Measurements from ENCODE around the gene WDR48.

Gene WDR48

GRCh38 chr3:39064646-39065045 lies 12.8 kb downstream of the WDR48 start:
- DNase-seq (ENCODE audit: low spot score): no peak

GRCh38 chr3:39065197-39065596 lies 13.4 kb downstream of the WDR48 start:
- no peak for DNase-seq (ENCODE audit: low spot score)

GRCh38 chr3:39067286-39067685 lies 15.5 kb downstream of the WDR48 start:
- no peak for DNase-seq (ENCODE audit: low spot score)

- no peak for DNase-seq (ENCODE audit: low spot score)
Measured at GRCh38 chr3:39068556-39068955, 16.7 kb downstream of the WDR48 start.

GRCh38 chr3:39075910-39076309 lies 24.1 kb downstream of the WDR48 start:
- DNase-seq (ENCODE audit: low spot score): no peak

GRCh38 chr3:39079530-39079929 lies 27.7 kb downstream of the WDR48 start:
- DNase-seq (ENCODE audit: low spot score): no peak

- no peak for DNase-seq (ENCODE audit: low spot score)
Measured at GRCh38 chr3:39080026-39080425, 28.2 kb downstream of the WDR48 start.

GRCh38 chr3:39082666-39083313 lies 31.0 kb downstream of the WDR48 start:
- no peak for DNase-seq (ENCODE audit: low spot score)

- no peak for DNase-seq (ENCODE audit: low spot score)
Measured at GRCh38 chr3:39086144-39086543, 34.3 kb downstream of the WDR48 start.

GRCh38 chr3:39088456-39088855 lies 36.6 kb downstream of the WDR48 start:
- no peak for DNase-seq (ENCODE audit: low spot score)

GRCh38 chr3:39088889-39089288 lies 37.1 kb downstream of the WDR48 start:
- DNase-seq (ENCODE audit: low spot score): no peak

- no peak for DNase-seq (ENCODE audit: low spot score)
Measured at GRCh38 chr3:39090922-39091321, 39.1 kb downstream of the WDR48 start.

- no peak for DNase-seq (ENCODE audit: low spot score)
Measured at GRCh38 chr3:39094851-39095677, 43.2 kb downstream of the WDR48 start.

- DNase-seq (ENCODE audit: low spot score): no peak
Measured at GRCh38 chr3:39095778-39096177, 44.0 kb downstream of the WDR48 start.

GRCh38 chr3:39096775-39097174 lies 45.0 kb downstream of the WDR48 start:
- no peak for DNase-seq (ENCODE audit: low spot score)

GRCh38 chr3:39097716-39098472 lies 46.1 kb downstream of the WDR48 start:
- no peak for DNase-seq (ENCODE audit: low spot score)

- no peak for DNase-seq (ENCODE audit: low spot score)
Measured at GRCh38 chr3:39098473-39099000, 46.7 kb downstream of the WDR48 start.

- no peak for DNase-seq (ENCODE audit: low spot score)
Measured at GRCh38 chr3:39099242-39099641, 47.4 kb downstream of the WDR48 start.

GRCh38 chr3:39099738-39100499 lies 48.1 kb downstream of the WDR48 start:
- DNase-seq (ENCODE audit: low spot score): no peak

GRCh38 chr3:39100500-39100886 lies 48.7 kb downstream of the WDR48 start:
- DNase-seq (ENCODE audit: low spot score): no peak

GRCh38 chr3:39101022-39101689 lies 49.3 kb downstream of the WDR48 start:
- DNase-seq (ENCODE audit: low spot score): no peak

Data from left forelimb (tissue), 1 donor.